Activated CD8-positive, alpha-beta T cell treated with anti-CD3 and anti-CD28 coated beads for 36 hours (primary cell): Measurements from ENCODE around the gene HIBADH. TPM values are rescaled to one million over a fixed set of nuclear protein-coding genes. Genes with fewer than 3 reads are reported as not detected.

Experiments
- ATAC-seq: fragments of 200-7000 bp; cut with Tn5 transposase; one replicate; pipeline ENCODE4 v1.10.0; 2021; ENCODE audit warnings: mild to moderate bottlenecking, moderate library complexity
- CTCF ChIA-PET: fragments of 350-600 bp; sonication (Branson Sonifier 250); formaldehyde crosslinking; loops from one replicate; lab custom pipeline; 2021; ENCODE audit warnings: antibody characterized with exemption; lab: Charles Lee
- POLR2A ChIA-PET: fragments of 350-600 bp; sonication (Branson Sonifier 250); formaldehyde crosslinking; loops from one replicate; lab custom pipeline; 2021; ENCODE audit warnings: antibody characterized with exemption; lab: Charles Lee
- DNase-seq: peaks from one replicate; pipeline ENCODE4 v3.0.0-alpha.2; 2020
- H3K27ac Mint-ChIP-seq: one replicate; pipeline ENCODE4 v1.8.0; 2021; ENCODE audit warnings: mild to moderate bottlenecking, mixed read lengths
- H3K27me3 Mint-ChIP-seq: one replicate; pipeline ENCODE4 v1.8.0; 2021; ENCODE audit warnings: mixed read lengths
- H3K36me3 Mint-ChIP-seq: one replicate; pipeline ENCODE4 v1.8.0; 2021; ENCODE audit warnings: low read depth, mixed read lengths
- H3K4me1 Mint-ChIP-seq: one replicate; pipeline ENCODE4 v1.8.0; 2021; ENCODE audit warnings: low read depth, mixed read lengths
- H3K4me3 Mint-ChIP-seq: one replicate; pipeline ENCODE4 v1.8.0; 2021; ENCODE audit warnings: mild to moderate bottlenecking, moderate library complexity, mixed read lengths
- H3K9me3 Mint-ChIP-seq: one replicate; pipeline ENCODE4 v1.8.0; 2021; ENCODE audit warnings: mixed read lengths
- CTCF ChIP-seq: fragments of 200-600 bp; IDR thresholded peaks from one replicate; pipeline ENCODE4 v1.8.0; 2022; ENCODE audit warnings: antibody characterized with exemption, mild to moderate bottlenecking
- intact Hi-C: fragments of 100-400 bp; cut with micrococcal nuclease; formaldehyde crosslinking; loops from one replicate; pipeline ENCODE4 v1.10.0; 2022
- total RNA-seq, 2 experiments: library from RNA; stranded (reverse); gene quantifications; one replicate each; pipeline ENCODE4 v1.2.3, GENCODE V29; 2021

Gene HIBADH
- total RNA-seq, 2 experiments from 2014 or later = 20.7 to 20.9 TPM

- POLR2A ChIA-PET = no interaction called here
- no peak for TF ChIP-seq CTCF
- no peaks in the 10 kb centered on the region for H3K9me3 Mint-ChIP-seq
- no peak overlapping the region for H3K4me3 Mint-ChIP-seq
- no peaks in the 10 kb centered on the region for H3K27me3 Mint-ChIP-seq
- DNase-seq (no peak), ATAC-seq (no peak)
- H3K36me3 Mint-ChIP-seq = no peaks in the 10 kb centered on the region
- CTCF ChIA-PET = no interaction called here
- intact Hi-C loops = no loop called here
- H3K27ac Mint-ChIP-seq = no peak overlapping the region
- H3K4me1 Mint-ChIP-seq = peaks cover 5% of the 10 kb centered on the region
These were observed 175.2 kb downstream of the HIBADH start for GRCh38 chr7:27487509-27487908.

- no peak for ATAC-seq
- Mint-ChIP-seq H3K9me3 (no peaks in the 10 kb centered on the region), H3K4me1 (no peaks in the 10 kb centered on the region), H3K27me3 (no peaks in the 10 kb centered on the region), H3K36me3 (no peaks in the 10 kb centered on the region), H3K4me3 (no peak overlapping the region), H3K27ac (no peak overlapping the region)
- TF ChIP-seq CTCF = no peak
- no peak for DNase-seq
- intact Hi-C loops = no loop called here
- ChIA-PET POLR2A (interaction anchor here (1.0 kb wide), 1 partner anchor 157 kb away, joined by 3 read pairs; no protein-coding TSS in a partner anchor), CTCF (no interaction called here)
These were observed 178.2 kb downstream of the HIBADH start for GRCh38 chr7:27484451-27484850.

- POLR2A ChIA-PET = no interaction called here
- intact Hi-C loops = no loop called here
- H3K27ac Mint-ChIP-seq = no peak overlapping the region
- H3K4me1 Mint-ChIP-seq = no peaks in the 10 kb centered on the region
- no peak overlapping the region for H3K4me3 Mint-ChIP-seq
- no peaks in the 10 kb centered on the region for H3K36me3 Mint-ChIP-seq
- no peak for DNase-seq
- ATAC-seq = no peak
- no peaks in the 10 kb centered on the region for H3K9me3 Mint-ChIP-seq
- H3K27me3 Mint-ChIP-seq = no peaks in the 10 kb centered on the region
- CTCF ChIA-PET = no interaction called here
- TF ChIP-seq CTCF = no peak
These were observed 180.5 kb downstream of the HIBADH start for GRCh38 chr7:27482219-27482618.

DNA sequence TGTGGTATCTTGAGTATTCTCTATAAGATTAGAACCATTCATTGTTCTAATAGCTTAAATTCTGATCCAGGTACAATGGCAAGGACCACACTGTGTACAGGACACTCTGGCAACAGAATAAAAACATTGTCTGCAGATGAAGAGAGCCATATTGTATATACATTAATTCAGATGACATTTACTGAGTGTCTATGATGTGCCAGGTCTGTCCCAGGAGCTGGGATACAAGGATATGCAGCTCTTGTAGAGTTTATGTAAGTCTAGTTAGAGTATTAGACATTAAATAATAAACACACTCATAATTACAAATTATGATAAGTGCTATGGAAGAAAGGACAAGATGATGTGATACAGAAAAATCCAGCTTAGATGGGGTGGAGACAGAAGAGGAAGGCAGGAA, 184.1 kb downstream of the HIBADH start:
- ATAC-seq = no peak
- POLR2A ChIA-PET = interaction anchor here (0.6 kb wide), 1 partner anchor 64 kb away, joined by 3 read pairs; no protein-coding TSS in a partner anchor
- Mint-ChIP-seq H3K27ac (no peak overlapping the region), H3K4me3 (no peak overlapping the region), H3K27me3 (no peaks in the 10 kb centered on the region), H3K4me1 (no peaks in the 10 kb centered on the region), H3K36me3 (no peaks in the 10 kb centered on the region), H3K9me3 (no peaks in the 10 kb centered on the region)
- no peak for DNase-seq
- CTCF ChIA-PET = no interaction called here
- intact Hi-C loops = no loop called here
- no peak for TF ChIP-seq CTCF

GRCh38 chr7:27478084-27478483, 184.6 kb downstream of the HIBADH start:
- Mint-ChIP-seq H3K27me3 (no peaks in the 10 kb centered on the region), H3K36me3 (no peaks in the 10 kb centered on the region), H3K4me1 (no peaks in the 10 kb centered on the region), H3K27ac (no peak overlapping the region), H3K9me3 (no peaks in the 10 kb centered on the region), H3K4me3 (no peak overlapping the region)
- ChIA-PET CTCF (no interaction called here), POLR2A (interaction anchor here (0.6 kb wide), 1 partner anchor 64 kb away, joined by 3 read pairs; no protein-coding TSS in a partner anchor)
- intact Hi-C loops = no loop called here
- TF ChIP-seq CTCF = no peak
- ATAC-seq (no peak), DNase-seq (no peak)
